ENCODE measurements around the gene TBCK. TPM values are rescaled to one million over a fixed set of nuclear protein-coding genes. Genes with fewer than 3 reads are reported as not detected.
"Not testable (repeated sequence)": the region's sequence is repeated elsewhere in the genome, so short reads cannot be mapped to it uniquely, and the experiment has no call there.

TBCK gene
- total RNA-seq, 1 donor from 2014 or later = 81.4 TPM

DNA sequence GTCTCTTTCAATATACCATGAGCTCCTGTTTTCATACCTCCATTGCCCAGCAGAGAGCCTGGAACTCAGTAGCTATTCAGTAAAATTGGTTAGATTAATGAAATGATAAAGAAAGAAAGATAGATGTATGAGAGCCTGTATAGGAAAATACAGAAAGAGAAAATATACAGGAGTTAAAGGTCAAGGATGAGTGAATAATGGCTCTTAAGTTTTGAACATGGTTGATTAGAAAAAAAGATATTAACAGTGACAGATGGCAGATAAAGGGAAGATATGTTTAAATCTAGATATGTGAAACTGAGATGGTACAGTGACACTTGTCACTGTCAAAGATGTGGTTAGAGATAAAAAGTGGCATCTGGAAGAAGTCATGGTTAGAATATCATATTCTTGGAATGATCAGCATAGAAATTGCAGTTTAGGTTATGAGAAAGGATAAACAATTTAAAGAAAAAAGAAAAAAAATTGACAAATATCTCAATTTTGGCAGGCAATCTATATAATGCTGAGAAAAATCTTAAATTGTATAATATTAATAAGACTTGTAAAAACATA, 179.2 kb downstream of the TBCK start:
- TF ChIP-seq, protein P1, sequence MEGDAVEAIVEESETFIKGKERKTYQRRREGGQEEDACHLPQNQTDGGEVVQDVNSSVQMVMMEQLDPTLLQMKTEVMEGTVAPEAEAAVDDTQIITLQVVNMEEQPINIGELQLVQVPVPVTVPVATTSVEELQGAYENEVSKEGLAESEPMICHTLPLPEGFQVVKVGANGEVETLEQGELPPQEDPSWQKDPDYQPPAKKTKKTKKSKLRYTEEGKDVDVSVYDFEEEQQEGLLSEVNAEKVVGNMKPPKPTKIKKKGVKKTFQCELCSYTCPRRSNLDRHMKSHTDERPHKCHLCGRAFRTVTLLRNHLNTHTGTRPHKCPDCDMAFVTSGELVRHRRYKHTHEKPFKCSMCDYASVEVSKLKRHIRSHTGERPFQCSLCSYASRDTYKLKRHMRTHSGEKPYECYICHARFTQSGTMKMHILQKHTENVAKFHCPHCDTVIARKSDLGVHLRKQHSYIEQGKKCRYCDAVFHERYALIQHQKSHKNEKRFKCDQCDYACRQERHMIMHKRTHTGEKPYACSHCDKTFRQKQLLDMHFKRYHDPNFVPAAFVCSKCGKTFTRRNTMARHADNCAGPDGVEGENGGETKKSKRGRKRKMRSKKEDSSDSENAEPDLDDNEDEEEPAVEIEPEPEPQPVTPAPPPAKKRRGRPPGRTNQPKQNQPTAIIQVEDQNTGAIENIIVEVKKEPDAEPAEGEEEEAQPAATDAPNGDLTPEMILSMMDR (IDR thresholded peaks at IDR 0.05; ENCODE audit: partially characterized antibody, unreplicated experiment) = no peak
- no peak overlapping the region for H3K27ac Mint-ChIP-seq (ENCODE audit: unreplicated experiment)
- H3K4me3 Mint-ChIP-seq (ENCODE audit: unreplicated experiment) = no peak overlapping the region
- peaks cover 12% of the 10 kb centered on the region for H3K36me3 Mint-ChIP-seq (ENCODE audit: unreplicated experiment)
- no peak for DNase-seq
- peaks cover 3% of the 10 kb centered on the region for H3K9me3 Mint-ChIP-seq (ENCODE audit: unreplicated experiment)
- H3K27me3 Mint-ChIP-seq (ENCODE audit: unreplicated experiment) = no peaks in the 10 kb centered on the region
- H3K4me1 Mint-ChIP-seq (ENCODE audit: low read depth, unreplicated experiment) = no peaks in the 10 kb centered on the region

DNA sequence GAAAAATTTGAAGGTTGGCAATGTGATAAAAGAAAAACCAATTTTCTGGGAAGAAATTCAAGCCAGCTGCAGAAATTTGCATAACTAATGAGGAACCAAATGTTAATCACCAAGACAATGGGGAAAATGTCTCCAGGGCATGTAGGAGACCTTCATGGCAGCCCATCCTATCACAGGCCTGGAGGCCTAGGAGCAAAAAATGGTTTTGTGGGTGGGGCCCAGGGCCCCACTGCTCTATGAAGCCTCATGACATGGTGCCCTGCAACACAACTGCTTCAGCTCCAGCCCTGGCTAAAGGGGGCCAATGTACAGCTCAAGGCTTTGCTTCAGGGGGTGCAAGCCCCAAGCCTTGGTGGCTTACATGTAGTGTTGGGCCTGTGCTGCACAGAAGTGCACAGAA, 184.0 kb downstream of the TBCK start:
- H3K27me3 Mint-ChIP-seq (ENCODE audit: unreplicated experiment) = no peaks in the 10 kb centered on the region
- DNase-seq = no peak
- H3K4me1 Mint-ChIP-seq (ENCODE audit: low read depth, unreplicated experiment) = peaks cover 3% of the 10 kb centered on the region
- H3K9me3 Mint-ChIP-seq (ENCODE audit: unreplicated experiment) = peaks cover 3% of the 10 kb centered on the region
- H3K27ac Mint-ChIP-seq (ENCODE audit: unreplicated experiment) = no peak overlapping the region
- TF ChIP-seq, protein P1 (IDR thresholded peaks at IDR 0.05; ENCODE audit: partially characterized antibody, unreplicated experiment) = no peak
- peaks cover 16% of the 10 kb centered on the region for H3K36me3 Mint-ChIP-seq (ENCODE audit: unreplicated experiment)
- H3K4me3 Mint-ChIP-seq (ENCODE audit: unreplicated experiment) = no peak overlapping the region

DNA sequence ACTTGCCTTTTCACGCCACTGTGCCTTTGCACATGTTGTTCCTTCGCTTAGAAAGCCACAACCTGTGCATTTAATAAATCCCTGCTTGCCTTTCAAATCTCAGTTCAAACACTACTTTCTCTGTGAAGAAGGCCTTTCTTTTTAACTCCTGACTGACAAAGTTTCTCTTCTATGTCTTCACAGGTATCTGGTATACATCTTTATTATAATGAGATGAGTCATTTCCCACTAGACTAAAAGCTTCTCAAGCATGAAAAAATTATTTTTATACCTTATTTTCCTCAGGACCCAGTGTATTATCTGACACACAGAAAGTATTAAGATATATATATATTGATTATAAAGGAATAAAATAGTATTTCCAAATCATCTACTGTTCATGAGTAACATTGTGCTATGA, 189.9 kb downstream of the TBCK start:
- DNase-seq = no peak
- Mint-ChIP-seq H3K27me3 (ENCODE audit: unreplicated experiment) (peaks cover 2% of the 10 kb centered on the region), H3K9me3 (ENCODE audit: unreplicated experiment) (no peaks in the 10 kb centered on the region), H3K27ac (ENCODE audit: unreplicated experiment) (no peak overlapping the region), H3K4me1 (ENCODE audit: low read depth, unreplicated experiment) (peaks cover 3% of the 10 kb centered on the region), H3K4me3 (ENCODE audit: unreplicated experiment) (no peak overlapping the region), H3K36me3 (ENCODE audit: unreplicated experiment) (no peaks in the 10 kb centered on the region)
- TF ChIP-seq, protein P1 (IDR thresholded peaks at IDR 0.05; ENCODE audit: partially characterized antibody, unreplicated experiment) = no peak

DNA sequence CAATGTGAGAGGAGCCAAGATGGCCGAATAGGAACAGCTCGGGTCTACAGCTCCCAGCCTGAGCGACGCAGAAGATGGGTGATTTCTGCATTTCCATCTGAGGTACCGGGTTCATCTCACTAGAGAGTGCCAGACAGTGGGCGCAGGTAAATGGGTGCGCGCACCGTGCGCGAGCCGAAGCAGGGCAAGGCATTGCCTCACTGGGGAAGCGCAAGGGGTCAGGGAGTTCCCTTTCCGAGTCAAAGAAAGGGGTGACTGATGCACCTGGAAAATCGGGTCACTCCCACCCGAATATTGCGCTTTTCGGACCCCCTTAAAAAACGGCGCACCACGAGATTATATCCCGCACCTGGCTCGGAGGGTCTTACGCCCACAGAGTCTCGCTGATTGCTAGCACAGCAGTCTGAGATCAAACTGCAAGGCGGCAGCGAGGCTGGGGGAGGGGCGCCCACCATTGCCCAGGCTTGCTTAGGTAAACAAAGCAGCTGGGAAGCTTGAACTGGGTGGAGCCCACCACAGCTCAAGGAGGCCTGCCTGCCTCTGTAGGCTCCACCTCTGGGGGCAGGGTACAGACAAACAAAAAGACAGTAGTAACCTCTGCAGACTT, 196.0 kb downstream of the TBCK start:
- not testable (repeated sequence) for H3K27ac Mint-ChIP-seq (ENCODE audit: unreplicated experiment); H3K36me3 Mint-ChIP-seq (ENCODE audit: unreplicated experiment); H3K4me1 Mint-ChIP-seq (ENCODE audit: low read depth, unreplicated experiment); DNase-seq; H3K4me3 Mint-ChIP-seq (ENCODE audit: unreplicated experiment); H3K27me3 Mint-ChIP-seq (ENCODE audit: unreplicated experiment); H3K9me3 Mint-ChIP-seq (ENCODE audit: unreplicated experiment)

DNA sequence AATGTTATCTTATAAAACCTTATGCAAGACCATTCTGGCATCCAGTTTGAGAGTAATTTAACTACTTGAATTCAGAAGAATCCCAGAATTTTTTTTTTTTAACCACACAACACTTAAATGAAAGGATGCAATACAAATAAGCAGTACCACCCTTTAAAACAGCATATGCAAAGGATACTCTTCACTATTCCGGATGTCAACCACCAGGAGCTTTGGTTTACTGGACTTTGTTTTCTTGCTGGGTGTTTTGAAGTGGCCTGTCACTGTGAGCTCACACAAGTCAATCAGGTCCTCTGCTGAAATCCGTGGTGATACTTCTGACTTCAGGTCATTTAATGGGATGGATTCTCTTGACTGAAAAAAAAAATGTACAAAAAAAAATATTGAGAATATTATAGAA, 200.0 kb downstream of the TBCK start:
- Mint-ChIP-seq H3K4me1 (ENCODE audit: low read depth, unreplicated experiment) (no peaks in the 10 kb centered on the region), H3K27ac (ENCODE audit: unreplicated experiment) (no peak overlapping the region), H3K27me3 (ENCODE audit: unreplicated experiment) (peaks cover 2% of the 10 kb centered on the region), H3K9me3 (ENCODE audit: unreplicated experiment) (peaks cover 4% of the 10 kb centered on the region), H3K36me3 (ENCODE audit: unreplicated experiment) (peaks cover 22% of the 10 kb centered on the region), H3K4me3 (ENCODE audit: unreplicated experiment) (no peak overlapping the region)
- TF ChIP-seq, protein P1 (IDR thresholded peaks at IDR 0.05; ENCODE audit: partially characterized antibody, unreplicated experiment) = no peak
- no peak for DNase-seq

All from glutamatergic neuron (in vitro differentiated cells).